ENCODE measurements around the gene SLC2A4RG.

Gene SLC2A4RG

DNA sequence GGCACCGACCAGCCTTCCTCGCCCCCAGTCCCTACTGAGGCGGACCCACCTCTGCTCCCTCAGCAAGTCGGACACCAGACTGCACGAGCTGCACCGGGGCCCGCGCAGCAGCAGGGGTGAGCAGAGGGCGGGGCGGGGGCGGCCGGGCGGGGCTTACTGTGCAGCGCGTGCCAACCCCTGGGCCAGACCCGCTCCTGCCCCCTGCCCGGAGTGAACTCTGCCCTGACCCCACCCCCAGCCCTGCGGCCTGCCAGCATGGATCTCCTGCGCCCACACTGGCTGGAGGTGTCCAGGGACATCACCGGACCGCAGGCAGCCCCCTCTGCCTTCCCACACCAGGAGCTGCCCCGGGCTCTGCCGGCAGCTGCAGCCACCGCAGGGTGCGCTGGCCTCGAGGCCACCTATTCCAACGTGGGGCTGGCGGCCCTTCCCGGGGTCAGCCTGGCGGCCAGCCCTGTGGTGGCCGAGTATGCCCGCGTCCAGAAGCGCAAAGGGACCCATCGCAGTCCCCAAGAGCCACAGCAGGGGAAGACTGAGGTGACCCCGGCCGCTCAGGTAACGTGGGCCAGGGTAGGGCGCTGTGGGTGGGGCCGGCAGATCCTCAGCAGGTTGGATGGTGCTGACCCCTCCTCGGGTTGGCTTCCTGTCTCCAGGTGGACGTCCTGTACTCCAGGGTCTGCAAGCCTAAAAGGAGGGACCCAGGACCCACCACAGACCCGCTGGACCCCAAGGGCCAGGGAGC, 1.5 kb upstream of the SLC2A4RG start:
- Histone ChIP-seq H3K9ac (ENCODE audit: low read depth, low read length) (peak overlapping the region; percentile 56; the same call in 1 of the 2 replicates), H3K36me3 (ENCODE audit: insufficient read depth, low read length) (no peaks in the 10 kb centered on the region; the same call in 1 of the 2 replicates), H3K9me3 (ENCODE audit: control insufficient read depth, insufficient read depth, low read length) (no peaks in the 10 kb centered on the region), H3K4me1 (ENCODE audit: insufficient read depth, low read length) (peaks cover 3% of the 10 kb centered on the region; the same call in 1 of the 2 replicates)

DNA sequence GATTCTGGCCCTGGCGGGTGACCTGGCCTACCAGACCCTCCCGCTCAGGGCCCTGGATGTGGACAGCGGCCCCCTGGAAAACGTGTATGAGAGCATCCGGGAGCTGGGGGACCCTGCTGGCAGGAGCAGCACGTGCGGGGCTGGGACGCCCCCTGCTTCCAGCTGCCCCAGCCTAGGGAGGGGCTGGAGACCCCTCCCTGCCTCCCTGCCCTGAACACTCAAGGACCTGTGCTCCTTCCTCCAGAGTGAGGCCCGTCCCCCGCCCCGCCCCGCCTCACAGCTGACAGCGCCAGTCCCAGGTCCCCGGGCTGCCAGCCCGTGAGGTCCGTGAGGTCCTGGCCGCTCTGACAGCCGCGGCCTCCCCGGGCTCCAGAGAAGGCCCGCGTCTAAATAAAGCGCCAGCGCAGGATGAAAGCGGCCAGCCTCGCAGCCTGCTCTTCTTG, 868 bp upstream of the SLC2A4RG start:
- Histone ChIP-seq H3K4me1 (ENCODE audit: insufficient read depth, low read length) (peaks cover 3% of the 10 kb centered on the region; the same call in 1 of the 2 replicates), H3K36me3 (ENCODE audit: insufficient read depth, low read length) (no peaks in the 10 kb centered on the region; the same call in 1 of the 2 replicates), H3K9me3 (ENCODE audit: control insufficient read depth, insufficient read depth, low read length) (no peaks in the 10 kb centered on the region), H3K9ac (ENCODE audit: low read depth, low read length) (peak overlapping the region; percentile 56; the same call in 1 of the 2 replicates)

DNA sequence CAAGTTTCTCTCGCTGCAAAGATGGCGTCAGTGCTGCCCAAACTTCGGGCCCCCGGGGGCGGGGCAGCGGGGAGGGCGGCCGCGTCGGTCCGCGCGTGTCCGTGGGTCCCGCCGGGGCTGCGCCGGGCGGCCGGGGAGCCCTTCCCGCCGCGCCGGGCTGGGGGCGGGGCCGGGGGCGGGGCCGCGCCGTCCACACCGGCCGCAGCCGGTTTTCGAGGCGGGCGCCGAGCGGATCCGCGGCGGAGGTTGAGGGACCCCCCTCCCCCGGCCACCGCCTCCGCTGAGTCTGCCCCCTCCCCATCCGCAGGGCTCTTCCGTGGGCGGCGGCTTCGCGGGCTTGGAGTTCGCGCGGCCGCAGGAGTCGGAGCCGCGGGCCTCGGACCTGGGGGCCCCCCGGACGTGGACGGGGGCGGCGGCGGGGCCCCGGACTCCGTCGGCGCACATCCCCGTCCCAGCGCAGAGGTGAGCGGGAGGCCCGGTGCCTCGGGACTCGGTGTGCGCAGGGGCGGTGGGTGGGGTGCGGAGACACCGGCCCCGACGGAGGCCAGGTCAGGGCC, 572 bp downstream of the SLC2A4RG start:
- Histone ChIP-seq H3K4me1 (ENCODE audit: insufficient read depth, low read length) (peaks cover 3% of the 10 kb centered on the region; the same call in 1 of the 2 replicates), H3K9ac (ENCODE audit: low read depth, low read length) (peak overlapping the region; percentile 55; the same call in 1 of the 2 replicates), H3K9me3 (ENCODE audit: control insufficient read depth, insufficient read depth, low read length) (no peaks in the 10 kb centered on the region), H3K36me3 (ENCODE audit: insufficient read depth, low read length) (no peaks in the 10 kb centered on the region; the same call in 1 of the 2 replicates)

DNA sequence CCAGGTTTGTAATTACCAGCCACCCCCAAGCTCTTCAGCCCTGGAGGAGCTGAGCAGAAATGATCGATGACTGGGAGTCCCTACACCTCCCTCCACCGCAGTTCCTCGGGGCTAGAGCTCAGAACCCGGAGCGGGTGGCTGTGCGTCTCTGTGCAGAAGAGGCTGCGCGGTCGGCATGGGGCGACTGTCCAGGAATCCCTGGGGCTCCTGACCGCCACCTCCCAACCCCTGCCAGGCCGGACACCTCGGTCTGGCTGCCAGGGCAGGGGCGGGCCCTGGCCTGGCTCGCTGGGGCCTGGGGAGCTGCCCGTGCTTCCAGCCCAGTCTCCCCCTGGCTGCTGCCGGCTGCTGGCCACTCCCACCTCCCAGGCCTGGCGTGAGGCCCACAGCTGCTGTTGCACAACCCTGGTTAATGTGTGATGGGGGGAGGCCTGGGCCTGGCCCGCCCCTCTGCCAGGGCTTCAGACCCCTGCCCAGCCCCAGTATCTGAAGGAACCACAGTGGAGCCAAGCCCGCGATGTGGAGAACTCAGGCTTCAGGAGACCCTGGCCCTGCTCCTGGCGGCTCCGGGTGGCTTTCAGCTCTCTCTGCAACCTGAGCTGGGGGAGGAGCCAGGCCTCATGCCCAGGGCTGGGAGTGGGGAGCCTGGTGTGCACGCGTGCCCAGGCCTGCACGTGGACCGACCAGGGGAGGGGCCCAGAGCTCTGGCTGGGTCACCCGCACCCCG, 1.2 kb downstream of the SLC2A4RG start:
- Histone ChIP-seq H3K36me3 (ENCODE audit: insufficient read depth, low read length) (no peaks in the 10 kb centered on the region; the same call in 1 of the 2 replicates), H3K4me1 (ENCODE audit: insufficient read depth, low read length) (peaks cover 3% of the 10 kb centered on the region; the same call in 1 of the 2 replicates), H3K9me3 (ENCODE audit: control insufficient read depth, insufficient read depth, low read length) (no peaks in the 10 kb centered on the region), H3K9ac (ENCODE audit: low read depth, low read length) (peak overlapping the region; percentile 55)

DNA sequence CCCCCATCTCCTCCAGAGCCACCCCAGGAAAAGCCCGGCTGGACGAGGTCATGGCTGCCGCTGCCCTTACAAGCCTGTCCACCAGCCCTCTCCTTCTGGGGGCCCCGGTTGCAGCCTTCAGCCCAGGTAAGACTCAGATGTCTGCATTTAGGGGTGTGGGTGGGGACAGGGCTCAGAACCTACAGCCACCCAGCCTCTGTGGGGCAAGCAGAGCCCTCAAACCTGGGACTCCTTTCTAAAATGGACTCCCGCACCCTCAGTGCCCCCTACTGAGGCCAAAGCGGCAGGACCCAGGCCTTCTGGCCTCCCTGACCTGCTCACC, 1.7 kb downstream of the SLC2A4RG start:
- no peaks in the 10 kb centered on the region for H3K36me3 ChIP-seq (ENCODE audit: insufficient read depth, low read length)
- H3K9ac ChIP-seq (ENCODE audit: low read depth, low read length), result peak overlapping the region; percentile 55
- H3K4me1 ChIP-seq (ENCODE audit: insufficient read depth, low read length), result peaks cover 3% of the 10 kb centered on the region; the same call in 1 of the 2 replicates

DNA sequence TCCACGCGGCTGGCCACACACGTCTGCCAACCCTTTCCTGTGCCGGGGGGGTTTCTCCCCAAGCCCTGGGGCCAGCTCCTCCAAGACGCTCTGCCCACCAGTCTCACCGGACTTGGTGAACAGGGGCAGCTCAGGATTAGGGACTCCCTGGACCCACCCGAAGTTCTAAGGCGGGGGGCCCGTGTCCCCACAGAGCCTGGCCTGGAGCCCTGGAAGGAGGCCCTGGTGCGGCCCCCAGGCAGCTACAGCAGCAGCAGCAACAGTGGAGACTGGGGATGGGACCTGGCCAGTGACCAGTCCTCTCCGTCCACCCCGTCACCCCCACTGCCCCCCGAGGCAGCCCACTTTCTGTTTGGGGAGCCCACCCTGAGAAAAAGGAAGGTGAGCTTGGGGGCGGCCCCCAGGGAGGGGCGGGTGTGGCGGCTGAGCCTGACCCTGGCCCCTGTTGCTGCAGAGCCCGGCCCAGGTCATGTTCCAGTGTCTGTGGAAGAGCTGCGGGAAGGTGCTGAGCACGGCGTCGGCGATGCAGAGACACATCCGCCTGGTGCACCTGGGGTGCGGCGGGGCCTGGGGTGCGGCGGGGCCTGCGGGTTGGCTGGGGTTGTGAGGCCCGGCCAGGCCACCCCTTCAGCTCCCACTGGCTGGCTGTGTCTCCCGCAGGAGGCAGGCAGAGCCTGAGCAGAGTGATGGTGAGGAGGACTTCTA, 2.3 kb downstream of the SLC2A4RG start:
- Histone ChIP-seq H3K36me3 (ENCODE audit: insufficient read depth, low read length) (no peaks in the 10 kb centered on the region), H3K9ac (ENCODE audit: low read depth, low read length) (no peak overlapping the region; the same call in 1 of the 2 replicates), H3K4me1 (ENCODE audit: insufficient read depth, low read length) (peaks cover 3% of the 10 kb centered on the region; the same call in 1 of the 2 replicates), H3K9me3 (ENCODE audit: control insufficient read depth, insufficient read depth, low read length) (no peaks in the 10 kb centered on the region)

More for the DNA sequence above, 1.7 kb downstream of the SLC2A4RG start:
- H3K9me3 ChIP-seq (ENCODE audit: control insufficient read depth, insufficient read depth, low read length), result no peaks in the 10 kb centered on the region

DNA sequence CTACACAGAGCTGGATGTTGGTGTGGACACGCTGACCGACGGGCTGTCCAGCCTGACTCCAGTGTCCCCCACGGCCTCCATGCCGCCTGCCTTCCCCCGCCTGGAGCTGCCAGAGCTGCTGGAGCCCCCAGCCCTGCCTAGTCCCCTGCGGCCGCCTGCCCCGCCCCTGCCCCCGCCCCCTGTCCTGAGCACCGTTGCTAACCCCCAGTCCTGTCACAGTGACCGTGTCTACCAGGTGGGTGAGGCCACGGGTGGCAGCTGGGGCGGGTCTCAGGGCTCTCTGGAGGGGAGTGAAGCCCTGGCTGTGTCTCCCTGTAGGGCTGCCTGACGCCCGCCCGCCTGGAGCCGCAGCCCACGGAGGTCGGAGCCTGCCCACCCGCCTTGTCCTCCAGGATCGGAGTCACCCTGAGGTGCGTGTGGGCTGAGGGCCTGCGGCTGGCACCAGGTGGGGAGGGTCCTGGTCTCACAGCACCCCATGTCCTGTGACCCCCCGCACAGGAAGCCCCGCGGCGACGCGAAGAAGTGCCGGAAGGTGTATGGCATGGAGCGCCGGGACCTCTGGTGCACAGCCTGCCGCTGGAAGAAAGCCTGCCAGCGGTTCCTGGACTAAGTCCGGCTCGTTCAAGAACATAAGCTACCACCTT, 2.9 kb downstream of the SLC2A4RG start:
- H3K4me1 ChIP-seq (ENCODE audit: insufficient read depth, low read length), result peaks cover 3% of the 10 kb centered on the region; the same call in 1 of the 2 replicates
- H3K9me3 ChIP-seq (ENCODE audit: control insufficient read depth, insufficient read depth, low read length), result no peaks in the 10 kb centered on the region
- no peaks in the 10 kb centered on the region for H3K36me3 ChIP-seq (ENCODE audit: insufficient read depth, low read length)
- H3K9ac ChIP-seq (ENCODE audit: low read depth, low read length), result no peak overlapping the region

DNA sequence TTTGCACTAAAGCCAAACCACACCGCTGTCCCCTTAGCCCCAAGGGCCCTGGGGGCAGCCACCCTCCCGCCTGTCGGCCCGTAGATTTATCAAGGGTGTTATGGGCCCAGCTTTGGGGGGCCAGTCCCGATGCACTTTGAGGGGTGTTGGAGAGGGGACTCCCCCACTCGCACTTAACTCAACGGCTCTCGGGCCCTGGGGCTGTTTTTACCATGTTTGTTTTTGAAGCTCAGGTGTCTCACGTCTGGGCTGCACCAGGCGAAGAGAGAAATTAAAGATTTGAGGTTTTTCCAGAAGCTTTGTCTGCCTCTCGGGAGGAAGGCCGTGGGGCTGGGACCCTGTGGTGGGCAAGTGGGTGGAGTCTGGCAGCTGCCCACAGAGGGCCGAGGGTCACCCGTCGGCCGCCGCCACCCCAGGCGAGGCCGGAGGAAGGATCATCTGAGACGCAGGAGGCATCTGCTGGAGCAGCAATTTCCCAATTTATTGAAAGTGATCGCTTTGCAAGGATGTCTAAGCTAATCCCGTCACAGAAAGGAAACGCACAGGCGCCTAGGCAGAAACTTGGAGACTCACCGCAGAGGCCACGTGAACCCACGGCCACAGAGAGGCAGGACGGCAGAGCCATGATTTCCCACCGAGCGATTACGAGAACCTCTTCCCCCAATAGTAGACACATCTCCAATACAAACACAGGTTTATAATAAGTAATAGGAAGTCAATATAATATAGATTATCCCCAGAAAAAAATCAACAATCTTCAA, 3.8 kb downstream of the SLC2A4RG start:
- Histone ChIP-seq H3K9me3 (ENCODE audit: control insufficient read depth, insufficient read depth, low read length) (no peaks in the 10 kb centered on the region), H3K36me3 (ENCODE audit: insufficient read depth, low read length) (no peaks in the 10 kb centered on the region), H3K4me1 (ENCODE audit: insufficient read depth, low read length) (peaks cover 2% of the 10 kb centered on the region; the same call in 1 of the 2 replicates), H3K9ac (ENCODE audit: low read depth, low read length) (no peak overlapping the region)

DNA sequence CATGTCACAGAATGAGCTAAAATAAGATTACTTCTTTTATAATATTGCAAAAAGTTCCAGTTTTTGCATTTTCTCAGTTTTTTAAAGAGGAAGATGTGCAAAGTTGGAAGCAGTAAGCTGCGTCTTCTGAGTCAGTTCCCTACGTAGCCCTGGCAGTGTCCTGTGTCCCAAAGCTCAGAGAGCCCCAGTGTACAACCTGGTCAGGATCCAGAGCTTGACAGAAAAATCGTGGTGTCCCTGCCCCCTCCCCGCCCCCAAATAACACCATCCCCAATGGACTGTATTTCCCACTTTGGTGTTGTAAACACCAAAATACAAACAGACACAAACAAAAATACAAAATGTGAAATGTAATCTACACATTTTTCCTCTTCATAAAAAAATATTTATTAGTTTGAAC, 4.6 kb downstream of the SLC2A4RG start:
- no peaks in the 10 kb centered on the region for H3K9me3 ChIP-seq (ENCODE audit: control insufficient read depth, insufficient read depth, low read length)
- H3K36me3 ChIP-seq (ENCODE audit: insufficient read depth, low read length), result no peaks in the 10 kb centered on the region
- H3K4me1 ChIP-seq (ENCODE audit: insufficient read depth, low read length), result no peaks in the 10 kb centered on the region; the same call in 1 of the 2 replicates
- H3K9ac ChIP-seq (ENCODE audit: low read depth, low read length), result no peak overlapping the region

DNA sequence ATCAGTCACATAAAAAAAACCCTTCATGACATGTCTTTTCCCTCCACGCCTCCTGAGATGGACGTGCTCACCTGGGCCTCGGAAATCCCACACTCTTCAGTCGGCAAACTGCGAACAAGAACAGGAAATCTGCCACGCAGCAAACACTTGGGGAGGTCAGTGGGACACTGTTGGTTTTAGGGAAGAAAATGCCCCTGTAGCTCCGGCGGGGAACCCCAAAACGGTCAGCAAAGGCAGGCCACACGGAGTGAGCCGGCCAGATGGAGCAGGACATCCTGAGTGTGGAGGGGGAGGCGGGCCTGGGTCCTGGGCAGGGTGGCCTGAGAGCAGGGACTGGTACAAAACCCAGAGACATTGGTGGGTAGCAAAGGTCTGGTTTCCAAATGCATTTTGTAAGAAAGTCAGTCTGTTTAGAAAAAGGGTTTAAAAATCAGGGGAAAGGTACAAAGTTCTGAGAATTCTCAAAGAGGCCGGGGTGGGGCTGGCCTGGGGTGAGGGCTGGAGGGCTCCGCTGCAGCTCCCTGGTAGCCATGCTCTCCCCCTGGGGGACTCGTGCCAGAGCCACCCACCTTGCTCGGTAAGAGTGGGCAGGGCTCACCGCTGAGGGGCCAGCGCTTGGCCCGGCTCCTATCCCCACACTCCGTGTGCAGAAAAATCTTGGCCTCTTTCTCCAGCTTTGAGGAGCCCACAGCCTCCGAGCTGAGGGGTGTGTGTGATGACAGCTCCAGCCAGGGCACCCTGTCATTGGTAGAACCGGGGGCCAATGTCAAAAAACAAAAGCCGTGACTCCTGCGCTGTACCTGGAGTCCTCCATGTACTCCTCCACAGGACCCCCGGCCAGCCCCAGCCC, 5.2 kb downstream of the SLC2A4RG start:
- H3K36me3 ChIP-seq (ENCODE audit: insufficient read depth, low read length), result no peaks in the 10 kb centered on the region; the same call in 1 of the 2 replicates
- no peaks in the 10 kb centered on the region for H3K9me3 ChIP-seq (ENCODE audit: control insufficient read depth, insufficient read depth, low read length)
- no peaks in the 10 kb centered on the region; the same call in 1 of the 2 replicates for H3K4me1 ChIP-seq (ENCODE audit: insufficient read depth, low read length)
- no peak overlapping the region for H3K9ac ChIP-seq (ENCODE audit: low read depth, low read length)

DNA sequence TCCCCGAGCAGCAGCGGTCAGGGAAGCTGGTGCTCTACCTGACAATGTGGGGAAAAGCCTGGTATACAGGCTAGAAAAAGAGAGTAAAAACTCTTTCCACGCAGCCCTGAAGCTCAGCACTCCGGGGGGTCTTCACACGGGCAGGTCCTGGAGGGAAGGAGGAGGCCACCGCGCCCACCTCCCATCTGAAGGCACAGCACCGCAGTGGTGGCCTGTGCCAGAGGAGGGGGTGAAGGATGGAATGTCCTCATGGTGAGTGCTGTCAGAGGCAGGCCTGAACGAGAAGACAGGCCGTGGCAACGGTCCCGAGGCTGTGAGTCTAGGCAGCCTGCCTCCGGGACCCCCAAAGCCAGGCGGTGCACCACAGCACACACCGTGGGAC, 5.8 kb downstream of the SLC2A4RG start:
- Histone ChIP-seq H3K4me1 (ENCODE audit: insufficient read depth, low read length) (no peaks in the 10 kb centered on the region; the same call in 1 of the 2 replicates), H3K36me3 (ENCODE audit: insufficient read depth, low read length) (no peaks in the 10 kb centered on the region; the same call in 1 of the 2 replicates), H3K9ac (ENCODE audit: low read depth, low read length) (no peak overlapping the region), H3K9me3 (ENCODE audit: control insufficient read depth, insufficient read depth, low read length) (no peaks in the 10 kb centered on the region)

DNA sequence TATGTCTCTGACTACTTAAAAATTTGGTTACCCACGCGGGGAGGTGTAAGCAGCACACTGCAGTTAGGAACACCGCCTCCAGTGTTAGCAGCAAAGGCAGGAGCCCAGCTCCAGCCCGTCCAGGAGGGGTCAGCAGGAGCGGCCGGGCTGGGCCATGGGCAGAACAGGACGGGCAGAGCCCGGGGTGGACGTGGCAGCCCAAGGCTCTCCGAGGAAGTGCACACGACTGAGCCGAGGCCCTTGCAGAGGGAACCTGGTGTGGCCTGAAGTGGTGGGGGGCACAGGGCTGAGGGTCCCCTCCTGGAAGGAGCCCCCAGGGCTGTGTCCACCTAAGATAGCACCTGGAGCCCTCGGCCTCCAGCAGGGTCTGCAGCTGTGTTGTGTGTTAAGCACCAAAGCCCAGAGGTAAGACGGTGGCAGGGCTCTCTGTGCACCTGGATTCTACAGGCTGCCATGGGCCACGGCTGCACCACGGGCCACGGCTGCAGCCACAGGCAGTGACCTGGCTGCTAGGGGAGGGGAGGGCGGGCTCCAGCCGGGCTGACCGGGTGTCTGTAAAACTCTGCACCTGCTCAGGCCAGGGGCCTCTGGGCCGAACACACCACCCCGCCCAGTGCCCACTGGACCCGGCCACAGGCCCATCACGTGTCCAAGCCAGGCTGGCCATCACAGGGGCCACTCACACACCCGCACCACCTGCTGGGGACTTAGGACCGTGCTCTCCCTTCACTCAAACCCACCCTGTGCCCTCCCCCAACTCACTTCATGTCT, 6.6 kb downstream of the SLC2A4RG start:
- Histone ChIP-seq H3K36me3 (ENCODE audit: insufficient read depth, low read length) (no peaks in the 10 kb centered on the region; the same call in 1 of the 2 replicates), H3K9ac (ENCODE audit: low read depth, low read length) (no peak overlapping the region), H3K9me3 (ENCODE audit: control insufficient read depth, insufficient read depth, low read length) (no peaks in the 10 kb centered on the region), H3K4me1 (ENCODE audit: insufficient read depth, low read length) (peaks cover 1% of the 10 kb centered on the region; the same call in 1 of the 2 replicates)

All from ES-I3 (cell line).